Pancreas (tissue), 10 donors: Measurements from ENCODE around the gene POU6F1. TPM values are rescaled to one million over a fixed set of nuclear protein-coding genes. Genes with fewer than 3 reads are reported as not detected.

Source experiments
- ATAC-seq, 4 donors: fragments of 200-7000 bp; cut with Tn5 transposase; one replicate each; pipeline versions ENCODE4 v1.8.0 to v1.9.1; 2020; ENCODE audit warnings: mild to moderate bottlenecking in 4 of 4, moderate library complexity in 4 of 4
- DNase-seq, 6 donors: peaks; one replicate each; pipeline ENCODE4 v3.0.0-alpha.2; 2020
- FAIRE-seq: peaks from 2 replicates; lab custom pipeline; 2012; peaks lifted over from hg19 to GRCh38; lab: Jason Lieb, UNC
- H3K27ac ChIP-seq, 4 donors: fragments of 200-600 bp; sonication (generic); 1 replicate in 3 of 4; 2 replicates in 1 of 4; pipeline versions ENCODE4 v1.5.0 to v1.8.0; 2020
- H3K27me3 ChIP-seq, 4 donors: fragments of 200-600 bp; one replicate each; pipeline ENCODE4 v1.8.0; 2021
- H3K36me3 ChIP-seq, 3 donors: fragments of 200-600 bp; sonication (generic) in 1 of 3; one replicate each; pipeline versions ENCODE4 v1.5.0 to v1.8.0; 2020 to 2021
- H3K4me1 ChIP-seq, 3 donors: fragments of 200-600 bp; one replicate each; pipeline ENCODE4 v1.8.0; 2021
- H3K4me3 ChIP-seq, 4 donors: fragments of 200-600 bp; sonication (generic) in 2 of 4; one replicate each; pipeline versions ENCODE4 v1.5.0 to v1.8.0; 2020 to 2021
- H3K9me3 ChIP-seq, 4 donors: fragments of 200-600 bp; one replicate each; pipeline ENCODE4 v1.8.0; 2021
- CTCF ChIP-seq, 4 donors: fragments of 200-600 bp; sonication (generic) in 3 of 4; IDR thresholded peaks; one replicate each; pipeline versions ENCODE4 v1.5.0 to v1.8.0; 2021; ENCODE audit warnings: antibody characterized with exemption in 4 of 4
- WGBS, 2 donors: extraction: QIAGEN DNeasy Blood & Tissue Kit; methylation state at CpG; one replicate each; pipeline ENCODE4 v1.1.7; 2013; 5-methylcytosine and 5-hydroxymethylcytosine counted together
- intact Hi-C, 3 donors: fragments of 100-400 bp; cut with DNase I; formaldehyde crosslinking; loops; one replicate each; pipeline versions ENCODE4 v1.11.1 to v1.14.2; 2022
- polyA plus RNA-seq, 2 donors: library from polyadenylated mRNA; stranded (reverse); fragments of 200-250 nt; gene quantifications; one replicate each; pipeline ENCODE4 v1.2.3, GENCODE V29; 2013
- total RNA-seq, 6 donors: library from RNA; stranded (reverse); fragmentation: NEBNext Ultra II Directional in 4 of 6; extraction: Animal tissue kit (Norgen Biotek cat#: 25700) in 4 of 6; gene quantifications; one replicate each; pipeline versions ENCODE4 v1.2.1 to v1.2.4, GENCODE V29; 2021 to 2023
- donor health status: healthy with polysubstance abuse.
- donor health status: DM: no; HTN: no; CAD: no; lungs with moderate emphysema.
- donor health status: DM: no; HTN: no; CAD: no.
- donor health status: control.
- donor health status: control.
- donor health status: Bipolar disorder and iron deficiency.
- donor health status: DM: yes; HTN: yes; CAD: no.
- donor health status: DM: no; HTN: no; CAD: no.
- donor health status: DM: no; HTN: no; CAD: no.
- donor health status: DM: yes; HTN: yes; CAD: no.

The POU6F1 gene
- total and polyA plus RNA-seq, 8 donors = 4.8 to 12.9 (median 7.3) TPM

GRCh38 chr12:51246254-51246853 is 28.5 kb upstream of the POU6F1 start:
- intact Hi-C loops = no loop called here
- 63 to 68% methylated on average over 7 of the region's 7 CpGs for WGBS, 2 donors
- Histone ChIP-seq H3K4me3 (no peak overlapping the region), H3K4me1 (peaks cover 0 to 6% (median under 1%) of the 10 kb centered on the region in 3 donors), H3K27ac (peak overlapping the region in 1 of 4 donors; percentile 20), H3K36me3 (peaks cover 0 to 17% (median under 1%) of the 10 kb centered on the region in 3 donors), H3K27me3 (no peaks in the 10 kb centered on the region), H3K9me3 (no peaks in the 10 kb centered on the region)
- ATAC-seq (peak in 3 of 4 donors; percentile 41 to 63 (median 51)), DNase-seq (no peak), FAIRE-seq (no peak)
- no peak for TF ChIP-seq CTCF (IDR thresholded peaks at IDR 0.05)

GRCh38 chr12:51245476-51246253 is 27.8 kb upstream of the POU6F1 start:
- Histone ChIP-seq H3K4me3 (no peak overlapping the region), H3K36me3 (peaks cover 0 to 24% (median 7%) of the 10 kb centered on the region in 3 donors), H3K27me3 (no peaks in the 10 kb centered on the region), H3K4me1 (peaks cover 4 to 8% (median 6%) of the 10 kb centered on the region in 3 donors), H3K27ac (no peak overlapping the region), H3K9me3 (no peaks in the 10 kb centered on the region)
- WGBS, 2 donors = 87 to 91% methylated on average over 11 of the region's 11 CpGs
- ATAC-seq = peak in 1 of 4 donors; percentile 19
- TF ChIP-seq CTCF (IDR thresholded peaks at IDR 0.05) = no peak
- no peak for DNase-seq
- no peak for FAIRE-seq
- intact Hi-C loops = no loop called here

- no peaks in the 10 kb centered on the region for H3K9me3 ChIP-seq
- no peak for TF ChIP-seq CTCF (IDR thresholded peaks at IDR 0.05)
- intact Hi-C loops = no loop called here
- peaks cover 0 to 27% (median 8%) of the 10 kb centered on the region in 3 donors for H3K36me3 ChIP-seq
- H3K4me1 ChIP-seq = peaks cover 6 to 13% (median 9%) of the 10 kb centered on the region in 3 donors
- no peaks in the 10 kb centered on the region for H3K27me3 ChIP-seq
- FAIRE-seq (no peak), ATAC-seq (no peak), DNase-seq (no peak)
- no peak overlapping the region for H3K4me3 ChIP-seq
- WGBS, 2 donors = 83 to 88% methylated on average over 4 of the region's 4 CpGs
- no peak overlapping the region for H3K27ac ChIP-seq
These were observed 26.4 kb upstream of the POU6F1 start for GRCh38 chr12:51244269-51244668.

GRCh38 chr12:51242876-51243275 is 25.0 kb upstream of the POU6F1 start:
- ATAC-seq (no peak), DNase-seq (no peak), FAIRE-seq (no peak)
- H3K27ac ChIP-seq = no peak overlapping the region
- 67 to 68% methylated on average over 7 of the region's 7 CpGs for WGBS, 2 donors
- intact Hi-C loops = no loop called here
- H3K36me3 ChIP-seq = peaks cover 0 to 27% (median 8%) of the 10 kb centered on the region in 3 donors
- TF ChIP-seq CTCF (IDR thresholded peaks at IDR 0.05) = no peak
- peaks cover 6 to 14% (median 9%) of the 10 kb centered on the region in 3 donors for H3K4me1 ChIP-seq
- H3K4me3 ChIP-seq = no peak overlapping the region
- H3K27me3 ChIP-seq = no peaks in the 10 kb centered on the region
- H3K9me3 ChIP-seq = no peaks in the 10 kb centered on the region
